HL-60 (cell line): Measurements from ENCODE around the gene GLRX2.

Experiments used
- CTCF ChIP-seq: IDR thresholded peaks from one replicate; pipeline ENCODE4 v1.5.1; 2011; ENCODE audit warnings: low read length, control low read depth, inconsistent platforms; ENCODE audit not compliant: insufficient read depth
- POLR2AphosphoS5 ChIP-seq: IDR thresholded peaks from 2 replicates; pipeline ENCODE4 v1.6.1; 2012; ENCODE audit warnings: low read depth
- REST ChIP-seq: IDR thresholded peaks from 2 replicates; pipeline ENCODE4 v1.6.1; 2012; ENCODE audit warnings: low read depth; ENCODE audit not compliant: insufficient replicate concordance

GRCh38 chr1:193070386-193070753 is 34.8 kb downstream of the GLRX2 start:
- no peak for TF ChIP-seq CTCF
- TF ChIP-seq REST: no peak
- no peak for TF ChIP-seq POLR2AphosphoS5
